Measurements from ENCODE around the gene MAD1L1. TPM values are rescaled to one million over a fixed set of nuclear protein-coding genes. Genes with fewer than 3 reads are reported as not detected.

MAD1L1 gene
- total RNA-seq, 4 donors from 2014 or later = 8.0 to 52.7 (median 26.7) TPM

- no peak for DNase-seq
- in situ Hi-C loops (cut with MboI; ENCODE audit: low pct_ligation_motif_present in 1 of 4, low pct_unique_long_range_greater_than_20kb in 1 of 4, low sequenced_read_pairs in 3 of 4) = no loop called here
- 93% methylated on average over 11 of the region's 11 CpGs; no CpG with 5 or more reads in 1 of the 2 donors for WGBS, 2 donors (ENCODE audit: low coverage in 1 of 2)
- Histone ChIP-seq H3K36me3 (no peaks in the 10 kb centered on the region), H3K4me1 (no peaks in the 10 kb centered on the region), H3K27ac (no peak overlapping the region), H3K9me3 (no peaks in the 10 kb centered on the region), H3K4me3 (no peak overlapping the region), H3K27me3 (no peaks in the 10 kb centered on the region)
- no peak for TF ChIP-seq POLR2AphosphoS5 (IDR thresholded peaks at IDR 0.05)
- TF ChIP-seq EP300 (IDR thresholded peaks at IDR 0.05; ENCODE audit: low read depth) = no peak
- TF ChIP-seq POLR2A (IDR thresholded peaks at IDR 0.05) = no peak
- TF ChIP-seq CTCF (IDR thresholded peaks at IDR 0.05) = no peak
- intact Hi-C loops (cut with DNase I; ENCODE audit: low total_unique reads) = no loop called here
Measured at GRCh38 chr7:2097492-2097891, 135.3 kb downstream of the MAD1L1 start.

GRCh38 chr7:2096692-2097387 lies 135.9 kb downstream of the MAD1L1 start:
- Histone ChIP-seq H3K27ac (no peak overlapping the region), H3K9me3 (no peaks in the 10 kb centered on the region), H3K4me3 (no peak overlapping the region), H3K27me3 (no peaks in the 10 kb centered on the region), H3K36me3 (no peaks in the 10 kb centered on the region), H3K4me1 (no peaks in the 10 kb centered on the region)
- in situ Hi-C loops (cut with MboI; ENCODE audit: low pct_ligation_motif_present in 1 of 4, low pct_unique_long_range_greater_than_20kb in 1 of 4, low sequenced_read_pairs in 3 of 4) (no loop called here), intact Hi-C loops (cut with DNase I; ENCODE audit: low total_unique reads) (no loop called here)
- 88% methylated on average over 15 of the region's 28 CpGs; no CpG with 5 or more reads in 1 of the 2 donors for WGBS, 2 donors (ENCODE audit: low coverage in 1 of 2)
- TF ChIP-seq POLR2AphosphoS5 (IDR thresholded peaks at IDR 0.05) = no peak
- no peak for TF ChIP-seq EP300 (IDR thresholded peaks at IDR 0.05; ENCODE audit: low read depth)
- no peak for TF ChIP-seq CTCF (IDR thresholded peaks at IDR 0.05)
- TF ChIP-seq POLR2A (IDR thresholded peaks at IDR 0.05) = no peak
- no peak for DNase-seq

- no peaks in the 10 kb centered on the region for H3K4me1 ChIP-seq
- TF ChIP-seq POLR2A (IDR thresholded peaks at IDR 0.05) (no peak), CTCF (IDR thresholded peaks at IDR 0.05) (no peak), EP300 (IDR thresholded peaks at IDR 0.05; ENCODE audit: low read depth) (no peak), POLR2AphosphoS5 (IDR thresholded peaks at IDR 0.05) (no peak)
- no peak overlapping the region for H3K27ac ChIP-seq
- in situ Hi-C loops (cut with MboI; ENCODE audit: low pct_ligation_motif_present in 1 of 4, low pct_unique_long_range_greater_than_20kb in 1 of 4, low sequenced_read_pairs in 3 of 4) (no loop called here), intact Hi-C loops (cut with DNase I; ENCODE audit: low total_unique reads) (no loop called here)
- WGBS, 2 donors (ENCODE audit: low coverage in 1 of 2) = 87 to 95% methylated on average over 12 to 20 of the region's 20 CpGs
- DNase-seq = no peak
- no peaks in the 10 kb centered on the region for H3K27me3 ChIP-seq
- H3K4me3 ChIP-seq = no peak overlapping the region
- no peaks in the 10 kb centered on the region for H3K9me3 ChIP-seq
- H3K36me3 ChIP-seq = no peaks in the 10 kb centered on the region
Measured at GRCh38 chr7:2095436-2095835, 137.3 kb downstream of the MAD1L1 start.

GRCh38 chr7:2094454-2095045 lies 138.2 kb downstream of the MAD1L1 start:
- in situ Hi-C loops (cut with MboI; ENCODE audit: low pct_ligation_motif_present in 1 of 4, low pct_unique_long_range_greater_than_20kb in 1 of 4, low sequenced_read_pairs in 3 of 4) = no loop called here
- WGBS, 2 donors (ENCODE audit: low coverage in 1 of 2) = 83 to 91% methylated on average over 7 to 13 of the region's 13 CpGs
- no peak for DNase-seq

More at GRCh38 chr7:2094454-2095045, 138.2 kb downstream of the MAD1L1 start:
- no peaks in the 10 kb centered on the region for H3K9me3 ChIP-seq
- H3K27me3 ChIP-seq = no peaks in the 10 kb centered on the region
- no peaks in the 10 kb centered on the region for H3K4me1 ChIP-seq
- H3K36me3 ChIP-seq = no peaks in the 10 kb centered on the region
- intact Hi-C loops (cut with DNase I; ENCODE audit: low total_unique reads) = no loop called here
- no peak overlapping the region for H3K27ac ChIP-seq
- H3K4me3 ChIP-seq = no peak overlapping the region
- no peak for TF ChIP-seq POLR2A (IDR thresholded peaks at IDR 0.05)
- TF ChIP-seq POLR2AphosphoS5 (IDR thresholded peaks at IDR 0.05) = no peak
- TF ChIP-seq EP300 (IDR thresholded peaks at IDR 0.05; ENCODE audit: low read depth) = no peak
- TF ChIP-seq CTCF (IDR thresholded peaks at IDR 0.05) = no peak
